HG03565 (cell line): Measurements from ENCODE around the gene CFLAR.
A peak's percentile ranks its signal among the peaks of the same experiment; 100 is the strongest.
"Not testable (repeated sequence)": the region's sequence is repeated elsewhere in the genome, so short reads cannot be mapped to it uniquely, and the experiment has no call there.

Experiments used
- ATAC-seq: cut with Tn5 transposase; IDR thresholded peaks from one replicate; pipeline ENCODE4 v1.9.1; 2021; ENCODE audit warnings: mild to moderate bottlenecking, moderate library complexity; ENCODE audit not compliant: unreplicated experiment

CFLAR gene

GRCh38 chr2:201174687-201175086 is 58.7 kb downstream of the CFLAR start:
- ATAC-seq: no peak

GRCh38 chr2:201176081-201176481 is 60.1 kb downstream of the CFLAR start:
- no peak for ATAC-seq

DNA sequence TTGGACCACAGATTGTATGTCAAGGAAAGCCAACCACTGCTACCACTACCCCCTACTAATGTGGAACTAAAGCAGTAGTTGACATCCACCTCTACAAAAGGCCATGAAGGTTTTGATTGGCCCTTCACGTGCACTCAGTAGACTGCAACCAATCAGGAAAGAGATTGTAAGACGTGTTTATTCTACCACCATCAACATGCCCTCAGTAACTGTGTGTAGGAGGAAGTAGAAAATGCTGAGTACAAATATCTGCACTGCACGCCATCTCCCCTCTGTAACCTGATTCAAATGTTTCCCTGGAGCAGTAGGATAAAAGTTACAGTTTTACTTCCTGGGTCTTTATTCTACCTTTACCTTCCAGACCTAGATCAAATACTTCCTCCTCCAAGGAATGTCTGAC is 64.0 kb downstream of the CFLAR start:
- ATAC-seq: no peak

DNA sequence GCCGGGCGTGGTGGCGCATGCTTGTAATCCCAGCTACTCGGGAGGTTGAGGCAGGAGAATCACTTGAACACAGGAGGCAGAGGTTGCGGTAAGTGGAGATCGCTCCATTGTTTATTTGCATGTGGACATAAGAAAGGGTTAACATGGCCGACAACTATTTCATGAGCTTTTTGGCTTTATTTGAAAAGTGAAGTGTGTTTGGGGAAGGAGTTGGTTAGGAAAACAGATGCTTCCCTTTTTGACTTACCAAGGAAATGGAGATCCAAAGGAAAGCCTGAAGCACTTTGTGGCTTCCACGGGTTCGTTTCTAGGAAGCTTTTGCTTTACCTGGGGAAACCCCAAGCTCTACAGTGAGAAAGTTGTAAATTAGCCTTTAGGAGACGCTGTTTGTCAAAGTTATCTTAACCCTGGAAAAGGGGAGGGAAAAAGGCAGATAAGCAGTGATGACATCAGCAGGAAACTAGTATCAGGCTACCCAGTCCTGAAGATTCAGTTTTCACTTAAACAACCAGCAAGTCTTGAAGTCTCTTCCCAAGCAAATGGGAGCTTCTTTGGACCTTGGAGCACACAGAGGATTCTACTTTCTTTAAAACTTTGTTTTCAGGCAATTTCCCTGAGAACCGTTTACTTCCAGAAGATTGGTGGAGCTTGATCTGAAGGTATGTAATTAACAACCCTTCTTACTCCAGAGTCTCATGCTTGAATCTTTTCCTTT is 66.8 kb downstream of the CFLAR start, which contains the start of gene CASP10:
Gene CASP10, plus strand, starts transcription at position 492 of the 715 bp plus-strand sequence. CDS start 2,637 bp downstream, outside the sequence.
- peak; percentile 62 for ATAC-seq

GRCh38 chr2:201183365-201183727 is 67.4 kb downstream of the CFLAR start:
- ATAC-seq: no peak

- not testable (repeated sequence) for ATAC-seq
Measured at GRCh38 chr2:201183835-201184234, 67.9 kb downstream of the CFLAR start.

DNA sequence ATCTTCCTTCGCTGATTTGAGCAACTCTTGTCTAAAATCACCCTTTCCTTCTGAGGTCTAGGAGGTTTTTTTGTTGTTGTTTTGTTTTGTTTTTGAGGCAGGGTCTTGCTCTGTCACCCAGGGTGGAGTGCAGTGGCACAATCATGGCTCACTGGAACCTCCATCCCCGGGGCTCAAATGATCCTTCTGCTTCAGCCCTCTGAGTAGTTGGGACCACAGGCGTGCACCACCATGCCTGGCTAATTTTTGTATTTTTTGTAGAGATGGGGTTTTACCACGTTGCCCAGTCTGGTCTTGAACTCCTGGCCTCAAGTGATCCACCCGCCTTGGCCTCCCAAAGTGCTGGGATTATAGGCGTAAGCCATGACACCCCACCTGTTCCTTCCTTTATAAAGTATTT is 68.3 kb downstream of the CFLAR start:
- not testable (repeated sequence) for ATAC-seq

DNA sequence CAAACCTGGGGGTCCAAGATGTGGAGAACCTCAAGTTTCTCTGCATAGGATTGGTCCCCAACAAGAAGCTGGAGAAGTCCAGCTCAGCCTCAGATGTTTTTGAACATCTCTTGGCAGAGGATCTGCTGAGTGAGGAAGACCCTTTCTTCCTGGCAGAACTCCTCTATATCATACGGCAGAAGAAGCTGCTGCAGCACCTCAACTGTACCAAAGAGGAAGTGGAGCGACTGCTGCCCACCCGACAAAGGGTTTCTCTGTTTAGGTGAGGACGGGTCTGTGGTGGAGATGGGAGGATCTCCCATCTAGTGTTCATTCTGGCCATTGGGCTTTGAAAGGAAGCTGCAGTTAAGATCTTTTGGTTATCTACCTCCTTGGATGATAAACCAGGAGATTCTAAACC is 69.9 kb downstream of the CFLAR start:
- no peak for ATAC-seq

DNA sequence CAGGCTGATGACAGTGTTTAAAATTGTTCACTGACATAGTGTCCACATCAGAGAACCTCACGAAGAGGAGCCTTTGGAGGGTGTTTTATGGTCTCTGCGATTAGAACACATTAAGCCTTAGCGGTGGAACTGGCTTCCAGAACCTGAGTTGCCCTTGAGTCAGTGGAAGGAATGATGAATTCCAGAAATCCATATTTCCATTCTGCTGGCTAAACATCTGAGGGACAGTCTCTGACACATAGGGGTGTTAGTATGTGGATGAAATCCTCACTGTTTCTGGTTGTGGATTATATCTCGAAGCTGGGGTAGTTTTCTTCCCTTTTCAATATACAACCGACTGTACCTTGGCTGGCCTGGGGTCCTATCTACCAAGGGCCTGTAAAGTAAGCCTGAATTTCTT is 71.0 kb downstream of the CFLAR start:
- ATAC-seq: no peak

- no peak for ATAC-seq
Measured at GRCh38 chr2:201188449-201188848, 72.5 kb downstream of the CFLAR start.

DNA sequence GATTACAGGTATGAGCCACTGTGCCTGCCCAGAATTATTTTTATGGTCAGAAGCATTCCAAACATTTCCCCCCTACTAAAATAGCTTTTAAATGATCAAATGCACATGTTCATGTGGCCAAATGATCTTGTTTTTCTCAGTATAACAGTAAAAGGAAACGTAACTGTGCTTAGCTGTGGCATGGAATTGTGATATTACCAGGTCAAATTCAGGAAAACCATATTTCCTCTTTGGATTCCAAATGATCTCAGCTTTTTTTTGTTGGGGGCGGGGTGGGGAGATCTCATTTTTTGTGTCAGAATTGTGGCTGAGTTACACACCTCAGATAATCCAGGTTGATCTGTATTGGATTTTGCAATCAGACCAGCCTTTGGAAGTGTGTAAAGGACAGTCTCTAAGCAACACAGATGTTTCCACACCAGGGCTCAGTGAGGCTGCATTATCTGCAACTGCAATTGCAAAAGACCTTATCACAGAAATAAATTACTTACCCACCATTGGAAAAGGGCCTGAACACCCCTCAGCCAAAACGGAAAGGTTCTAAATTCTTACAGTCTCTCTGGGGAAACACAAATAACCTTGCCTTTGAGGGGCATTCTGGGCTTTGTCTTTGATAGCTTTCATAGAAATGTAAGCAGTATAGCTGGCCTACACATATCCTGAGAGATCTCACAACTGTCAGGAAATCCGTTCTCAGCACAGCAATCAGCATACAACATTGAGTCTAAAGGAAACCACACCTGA is 75.3 kb downstream of the CFLAR start:
- no peak for ATAC-seq

- peak; percentile 95 for ATAC-seq
Measured at GRCh38 chr2:201194097-201194496, 78.1 kb downstream of the CFLAR start.

- no peak for ATAC-seq
Measured at GRCh38 chr2:201195331-201195730, 79.4 kb downstream of the CFLAR start.

DNA sequence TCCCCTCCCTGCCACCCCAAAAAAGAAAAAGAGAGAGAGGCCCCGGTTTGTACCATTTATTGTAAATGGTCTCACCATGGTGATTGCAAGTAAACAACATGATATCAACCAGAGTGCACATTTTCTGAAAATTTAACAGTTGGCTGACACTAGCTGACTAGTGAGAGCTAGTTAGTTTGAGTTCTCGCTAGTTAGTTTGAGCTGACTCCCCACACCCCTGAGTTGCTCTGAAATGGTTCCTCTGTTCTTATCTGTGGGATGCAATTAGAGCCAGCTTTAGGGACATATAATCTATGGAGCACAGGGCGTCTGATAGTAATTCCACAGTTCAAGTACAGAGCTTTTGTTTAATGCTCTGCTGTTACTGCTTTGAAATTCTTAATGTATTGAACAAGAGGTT is 80.0 kb downstream of the CFLAR start:
- no peak for ATAC-seq

- ATAC-seq: no peak
Measured at GRCh38 chr2:201196803-201197202, 80.8 kb downstream of the CFLAR start.

DNA sequence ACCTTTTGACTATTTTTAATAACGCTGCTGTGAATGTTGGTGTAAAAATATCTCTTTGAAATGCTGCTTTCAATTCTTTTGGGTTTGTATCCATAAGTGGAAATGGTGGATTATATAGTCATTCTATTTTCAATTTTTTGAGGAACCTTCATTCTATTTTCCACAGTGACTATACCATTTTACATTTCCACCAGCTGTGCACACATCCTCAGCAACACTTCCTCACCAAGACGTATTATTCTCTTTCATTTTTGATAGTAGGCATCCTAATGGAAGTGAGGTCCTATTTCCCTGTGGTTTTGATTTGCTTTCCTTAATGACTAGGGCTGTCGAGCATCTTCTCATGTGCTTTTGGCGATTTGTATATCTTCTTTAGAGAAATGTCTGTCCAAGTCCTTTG is 81.8 kb downstream of the CFLAR start:
- ATAC-seq: no peak

DNA sequence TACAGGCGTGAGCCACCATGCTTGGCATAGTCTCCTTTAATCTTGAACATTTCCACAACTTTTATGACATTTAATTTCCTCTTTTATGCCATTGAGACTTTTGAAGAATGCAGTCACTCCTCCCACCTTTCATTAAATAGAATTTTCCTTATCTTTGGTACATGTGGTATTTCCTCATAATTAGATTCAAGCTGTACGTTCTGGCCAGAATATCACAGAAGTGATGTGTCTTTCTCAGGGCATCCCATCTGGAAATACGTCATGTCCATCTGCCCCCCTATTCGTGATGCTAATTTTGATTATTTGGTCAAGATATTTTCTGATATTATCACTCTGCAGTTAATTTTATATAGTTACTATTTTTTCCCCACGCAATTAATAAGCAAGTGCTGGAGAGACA is 83.9 kb downstream of the CFLAR start:
- ATAC-seq: no peak

DNA sequence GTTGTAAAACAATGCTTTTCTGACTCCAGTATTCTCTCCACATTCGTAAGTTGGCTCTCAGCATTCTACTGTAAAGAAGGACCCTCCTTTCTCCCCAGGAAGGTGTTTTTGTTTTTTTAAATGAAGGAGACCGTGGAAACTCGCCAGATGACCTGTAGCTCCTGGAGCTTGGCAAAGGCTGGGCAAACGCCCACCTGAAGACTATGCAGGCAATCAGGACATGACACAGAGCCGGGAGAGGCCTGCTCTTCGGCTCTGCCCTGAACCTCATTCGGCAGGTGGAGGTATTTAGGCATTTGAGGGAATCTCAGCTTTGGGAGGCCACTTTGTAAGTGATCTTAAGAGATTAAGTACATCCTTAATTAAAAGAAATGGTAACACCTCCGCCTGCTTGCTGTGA is 84.4 kb downstream of the CFLAR start:
- ATAC-seq: no peak

GRCh38 chr2:201201371-201201770 is 85.4 kb downstream of the CFLAR start:
- ATAC-seq: no peak

DNA sequence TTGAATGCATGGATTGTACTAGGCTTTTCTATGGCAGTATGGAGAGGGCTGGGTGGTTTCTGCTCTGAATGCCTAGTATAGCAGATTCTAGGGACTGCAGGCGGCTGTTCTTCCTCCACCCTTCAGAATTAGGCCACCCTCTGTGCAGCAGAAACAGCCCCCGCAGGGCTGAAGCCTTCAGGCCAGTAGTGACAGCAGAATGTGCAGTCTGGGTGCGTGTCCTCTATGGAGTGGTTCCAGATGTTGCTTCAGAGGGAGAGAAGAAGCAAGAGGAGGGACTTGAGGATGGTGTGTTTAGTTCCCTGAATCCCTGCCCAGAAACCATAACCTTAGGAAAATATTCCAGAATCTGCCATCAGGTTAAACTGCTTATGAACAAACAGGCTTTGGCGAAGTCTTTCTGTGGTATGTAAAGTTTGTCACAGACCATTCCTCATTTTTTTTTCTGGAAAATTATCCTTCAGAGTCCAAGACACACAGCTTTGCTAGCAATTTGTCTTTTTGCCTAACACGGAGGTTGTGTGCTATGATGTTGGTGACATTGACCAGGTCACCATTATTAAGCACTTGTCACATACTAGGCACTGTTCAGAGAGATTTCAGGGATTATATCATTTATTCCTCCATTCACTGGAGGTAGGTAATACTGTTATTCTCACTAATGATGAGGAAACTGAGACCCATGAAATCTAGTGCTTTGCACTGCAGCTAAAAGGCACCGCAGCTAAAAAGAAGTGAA is 88.1 kb downstream of the CFLAR start:
- no peak for ATAC-seq

DNA sequence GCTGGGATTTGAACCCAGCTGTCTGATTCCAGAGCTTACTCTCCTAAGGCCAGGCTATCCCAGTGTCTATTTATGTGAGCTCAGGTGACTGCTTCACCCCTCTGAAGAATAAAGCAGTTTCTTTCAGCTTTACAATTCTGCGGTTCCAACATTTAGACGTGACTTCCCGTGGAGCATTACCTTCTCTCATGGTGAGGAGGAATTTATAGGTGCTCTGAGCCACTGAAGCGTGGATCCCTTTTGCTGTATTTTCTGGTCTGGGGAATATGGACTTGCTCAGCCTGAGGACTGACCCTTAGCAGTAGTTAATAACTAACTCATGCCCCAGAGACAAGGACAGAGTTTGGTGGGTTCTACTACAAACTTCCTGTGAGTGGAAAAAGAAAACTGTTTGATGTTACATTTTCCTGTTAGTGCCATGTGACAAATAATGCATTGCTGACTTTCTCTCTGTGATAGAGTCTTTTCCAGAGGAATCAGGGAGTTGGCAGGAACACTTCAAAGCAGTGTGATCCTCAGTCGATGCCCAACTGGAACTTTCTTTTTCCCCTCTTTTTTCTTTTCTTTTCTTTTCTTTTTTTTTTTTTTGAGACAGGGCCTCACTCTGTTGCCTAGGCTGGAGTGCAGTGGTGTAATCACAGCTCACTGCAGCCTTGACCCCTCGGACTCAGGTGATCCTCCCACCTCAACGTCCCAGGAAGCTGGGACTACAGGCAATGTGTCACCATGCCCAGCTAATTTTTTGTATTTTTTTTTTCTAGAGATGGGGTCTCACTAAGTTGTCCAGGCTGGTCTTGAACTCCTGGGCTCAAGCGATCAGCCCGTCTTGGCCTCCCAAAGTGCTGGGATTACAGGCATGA is 88.9 kb downstream of the CFLAR start:
- ATAC-seq: no peak
